ENCODE measurements around the gene ARMC9.

ARMC9 gene

GRCh38 chr2:231341100-231341499 is 142.7 kb downstream of the ARMC9 start:
- ATAC-seq = no peak
- TF ChIP-seq CREB5 (CRISPR knock-in tag; IDR thresholded peaks at IDR 0.05; ENCODE audit: low read depth) = no peak
- TF ChIP-seq, protein P1, sequence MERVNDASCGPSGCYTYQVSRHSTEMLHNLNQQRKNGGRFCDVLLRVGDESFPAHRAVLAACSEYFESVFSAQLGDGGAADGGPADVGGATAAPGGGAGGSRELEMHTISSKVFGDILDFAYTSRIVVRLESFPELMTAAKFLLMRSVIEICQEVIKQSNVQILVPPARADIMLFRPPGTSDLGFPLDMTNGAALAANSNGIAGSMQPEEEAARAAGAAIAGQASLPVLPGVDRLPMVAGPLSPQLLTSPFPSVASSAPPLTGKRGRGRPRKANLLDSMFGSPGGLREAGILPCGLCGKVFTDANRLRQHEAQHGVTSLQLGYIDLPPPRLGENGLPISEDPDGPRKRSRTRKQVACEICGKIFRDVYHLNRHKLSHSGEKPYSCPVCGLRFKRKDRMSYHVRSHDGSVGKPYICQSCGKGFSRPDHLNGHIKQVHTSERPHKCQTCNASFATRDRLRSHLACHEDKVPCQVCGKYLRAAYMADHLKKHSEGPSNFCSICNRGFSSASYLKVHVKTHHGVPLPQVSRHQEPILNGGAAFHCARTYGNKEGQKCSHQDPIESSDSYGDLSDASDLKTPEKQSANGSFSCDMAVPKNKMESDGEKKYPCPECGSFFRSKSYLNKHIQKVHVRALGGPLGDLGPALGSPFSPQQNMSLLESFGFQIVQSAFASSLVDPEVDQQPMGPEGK (CRISPR knock-in tag; IDR thresholded peaks at IDR 0.05; ENCODE audit: borderline replicate concordance) = no peak
- TF ChIP-seq SNAI2 (CRISPR knock-in tag; IDR thresholded peaks at IDR 0.05) = no peak
- no peak for TF ChIP-seq ESRRG (CRISPR knock-in tag; IDR thresholded peaks at IDR 0.05)
- TF ChIP-seq OSR1 (CRISPR knock-in tag; IDR thresholded peaks at IDR 0.05) = no peak
- TF ChIP-seq POU6F1 (CRISPR knock-in tag; IDR thresholded peaks at IDR 0.05; ENCODE audit: borderline replicate concordance, low read depth) = no peak
- TF ChIP-seq, protein P2, sequence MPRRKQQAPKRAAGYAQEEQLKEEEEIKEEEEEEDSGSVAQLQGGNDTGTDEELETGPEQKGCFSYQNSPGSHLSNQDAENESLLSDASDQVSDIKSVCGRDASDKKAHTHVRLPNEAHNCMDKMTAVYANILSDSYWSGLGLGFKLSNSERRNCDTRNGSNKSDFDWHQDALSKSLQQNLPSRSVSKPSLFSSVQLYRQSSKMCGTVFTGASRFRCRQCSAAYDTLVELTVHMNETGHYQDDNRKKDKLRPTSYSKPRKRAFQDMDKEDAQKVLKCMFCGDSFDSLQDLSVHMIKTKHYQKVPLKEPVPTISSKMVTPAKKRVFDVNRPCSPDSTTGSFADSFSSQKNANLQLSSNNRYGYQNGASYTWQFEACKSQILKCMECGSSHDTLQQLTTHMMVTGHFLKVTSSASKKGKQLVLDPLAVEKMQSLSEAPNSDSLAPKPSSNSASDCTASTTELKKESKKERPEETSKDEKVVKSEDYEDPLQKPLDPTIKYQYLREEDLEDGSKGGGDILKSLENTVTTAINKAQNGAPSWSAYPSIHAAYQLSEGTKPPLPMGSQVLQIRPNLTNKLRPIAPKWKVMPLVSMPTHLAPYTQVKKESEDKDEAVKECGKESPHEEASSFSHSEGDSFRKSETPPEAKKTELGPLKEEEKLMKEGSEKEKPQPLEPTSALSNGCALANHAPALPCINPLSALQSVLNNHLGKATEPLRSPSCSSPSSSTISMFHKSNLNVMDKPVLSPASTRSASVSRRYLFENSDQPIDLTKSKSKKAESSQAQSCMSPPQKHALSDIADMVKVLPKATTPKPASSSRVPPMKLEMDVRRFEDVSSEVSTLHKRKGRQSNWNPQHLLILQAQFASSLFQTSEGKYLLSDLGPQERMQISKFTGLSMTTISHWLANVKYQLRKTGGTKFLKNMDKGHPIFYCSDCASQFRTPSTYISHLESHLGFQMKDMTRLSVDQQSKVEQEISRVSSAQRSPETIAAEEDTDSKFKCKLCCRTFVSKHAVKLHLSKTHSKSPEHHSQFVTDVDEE (CRISPR knock-in tag; IDR thresholded peaks at IDR 0.05) = no peak
- TF ChIP-seq ZFP30 (CRISPR knock-in tag; IDR thresholded peaks at IDR 0.05) = no peak
- no peak for TF ChIP-seq ZNF70 (CRISPR knock-in tag; IDR thresholded peaks at IDR 0.05)

- TF ChIP-seq ZC3H10 (CRISPR knock-in tag; IDR thresholded peaks at IDR 0.05) (no peak), CSDC2 (CRISPR knock-in tag; IDR thresholded peaks at IDR 0.05) (no peak), ZNF565 (CRISPR knock-in tag; conservative IDR thresholded peaks at IDR 0.05; ENCODE audit: low read depth) (no peak), ESRRG (CRISPR knock-in tag; IDR thresholded peaks at IDR 0.05) (no peak), BACH2 (CRISPR knock-in tag; IDR thresholded peaks at IDR 0.05; ENCODE audit: borderline replicate concordance) (no peak), ZNF8 (CRISPR knock-in tag; IDR thresholded peaks at IDR 0.05) (no peak), RARB (CRISPR knock-in tag; IDR thresholded peaks at IDR 0.05) (no peak), ZNF70 (CRISPR knock-in tag; IDR thresholded peaks at IDR 0.05) (no peak), ARNTL (CRISPR knock-in tag; IDR thresholded peaks at IDR 0.05; ENCODE audit: borderline replicate concordance, low read depth) (no peak), ISL1 (CRISPR knock-in tag; IDR thresholded peaks at IDR 0.05) (no peak), SNAI2 (CRISPR knock-in tag; IDR thresholded peaks at IDR 0.05) (no peak), CREB5 (CRISPR knock-in tag; IDR thresholded peaks at IDR 0.05; ENCODE audit: low read depth) (no peak), ZFP30 (CRISPR knock-in tag; IDR thresholded peaks at IDR 0.05) (no peak)
- TF ChIP-seq, protein P2 (CRISPR knock-in tag; IDR thresholded peaks at IDR 0.05) = no peak
- TF ChIP-seq, protein P1 (CRISPR knock-in tag; IDR thresholded peaks at IDR 0.05; ENCODE audit: borderline replicate concordance) = no peak
- no peak for ATAC-seq
Measured at GRCh38 chr2:231342061-231342711, 143.8 kb downstream of the ARMC9 start.
